Transverse colon (tissue), 4 donors: ENCODE measurements around the gene TRNT1. TPM values are rescaled to one million over a fixed set of nuclear protein-coding genes. Genes with fewer than 3 reads are reported as not detected.

Experiments
- DNase-seq: peaks from one replicate; pipeline ENCODE4 v3.0.0-alpha.2; 2019
- H3K27ac ChIP-seq, 4 donors: fragments of 200-600 bp; sonication (generic); 2 replicates each; pipeline ENCODE4 v1.5.1; 2016 to 2018; ENCODE audit warnings: inconsistent platforms in 4 of 4
- H3K27me3 ChIP-seq: fragments of 200-600 bp; sonication (generic); 2 replicates; pipeline ENCODE4 v1.5.1; 2017; ENCODE audit warnings: inconsistent platforms
- H3K36me3 ChIP-seq, 4 donors: fragments of 200-600 bp; sonication (generic); 2 replicates each; pipeline ENCODE4 v1.5.1; 2017 to 2019; ENCODE audit warnings: inconsistent platforms in 4 of 4
- H3K4me1 ChIP-seq, 4 donors: fragments of 200-600 bp; sonication (generic); 2 replicates each; pipeline ENCODE4 v1.5.1; 2017 to 2020; ENCODE audit warnings: inconsistent platforms in 4 of 4
- H3K4me3 ChIP-seq, 4 donors: fragments of 200-600 bp; sonication (generic); 1 replicate in 1 of 4; 2 replicates in 3 of 4; pipeline versions ENCODE4 v1.5.1 to v1.6.1; 2017 to 2019; ENCODE audit warnings: inconsistent platforms in 4 of 4
- H3K9me3 ChIP-seq, 2 donors: fragments of 200-600 bp; sonication (generic); 2 replicates each; pipeline ENCODE4 v1.5.1; 2017 to 2019; ENCODE audit warnings: inconsistent platforms in 2 of 2
- CTCF ChIP-seq, 5 experiments: fragments of 200-600 bp in 3 of 5; fragments of 450-650 bp in 2 of 5; sonication (generic) in 3 of 5; IDR thresholded peaks; 1 replicate in 2 of 5; 2 replicates in 3 of 5; pipeline ENCODE4 v1.5.1; 2016 to 2017; ENCODE audit warnings: antibody characterized with exemption in 5 of 5, inconsistent platforms in 3 of 5, mild to moderate bottlenecking in 2 of 5, moderate library complexity in 1 of 5
- EP300 ChIP-seq: sonication (generic); formaldehyde crosslinking; IDR thresholded peaks from one replicate; pipeline ENCODE4 v1.6.1; 2017; ENCODE audit warnings: antibody characterized with exemption, low read depth
- POLR2A ChIP-seq: fragments of 450-650 bp; IDR thresholded peaks from one replicate; pipeline ENCODE4 v1.6.1; 2016; ENCODE audit warnings: antibody characterized with exemption, mild to moderate bottlenecking, moderate library complexity
- POLR2AphosphoS5 ChIP-seq, 3 donors: sonication (generic); formaldehyde crosslinking; IDR thresholded peaks; one replicate each; pipeline ENCODE4 v1.6.1; 2016; ENCODE audit warnings: antibody characterized with exemption in 3 of 3
- WGBS, 2 donors: methylation state at CpG; one replicate each; pipeline ENCODE4 v1.1.5; 2018; ENCODE audit warnings: low coverage in 1 of 2; 5-methylcytosine and 5-hydroxymethylcytosine counted together
- in situ Hi-C, 4 donors: fragments of 200-750 bp; cut with MboI; loops; one replicate each; pipeline versions ENCODE4 v1.15.0 to v1.15.1; 2017; ENCODE audit warnings: low sequenced_read_pairs in 3 of 4, low pct_ligation_motif_present in 1 of 4, low pct_unique_long_range_greater_than_20kb in 1 of 4
- intact Hi-C: fragments of 100-400 bp; cut with DNase I; formaldehyde crosslinking; loops from one replicate; pipeline ENCODE4 v1.15.1; 2023; ENCODE audit warnings: low total_unique reads
- total RNA-seq, 4 donors: library from RNA; depleted of rRNA; stranded (reverse); fragments of >200 nt; gene quantifications; one replicate each; pipeline ENCODE4 v1.1.0, GENCODE V29; 2016

TRNT1 gene
- total RNA-seq, 4 donors from 2014 or later: 16.1 to 75.6 (median 23.9) TPM

DNA sequence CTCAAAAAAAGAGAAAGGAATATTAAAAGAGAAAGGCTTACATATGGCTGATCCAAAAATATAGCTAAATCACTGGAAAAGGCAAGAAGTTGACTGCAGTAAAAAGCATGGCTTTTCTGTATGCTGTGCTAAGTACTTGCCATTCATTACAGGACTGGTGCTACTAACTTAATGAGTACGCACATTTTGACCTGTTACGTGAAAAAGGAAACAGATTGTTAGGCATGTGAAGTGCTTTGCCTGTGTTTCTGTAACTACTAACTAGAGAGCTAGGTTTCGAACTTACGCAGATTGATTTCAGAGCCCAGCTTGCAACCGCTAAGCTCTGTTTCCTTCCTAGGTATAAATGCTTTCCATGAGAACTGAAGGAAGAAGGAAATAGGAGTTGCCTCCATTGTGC, 2.8 kb downstream of the TRNT1 start:
- H3K4me3 ChIP-seq: no peak overlapping the region
- in situ Hi-C loops: no loop called here
- no peak for DNase-seq
- no peaks in the 10 kb centered on the region for H3K27me3 ChIP-seq
- 64 to 67% methylated on average over 4 to 5 of the region's 5 CpGs for WGBS, 2 donors
- H3K9me3 ChIP-seq: no peaks in the 10 kb centered on the region
- no peak overlapping the region for H3K27ac ChIP-seq
- H3K4me1 ChIP-seq: peaks cover 6 to 29% (median 18%) of the 10 kb centered on the region in 4 donors
- intact Hi-C loops: no loop called here
- H3K36me3 ChIP-seq: peaks cover 0 to 20% (median 7%) of the 10 kb centered on the region in 4 donors
- TF ChIP-seq CTCF (IDR thresholded peaks at IDR 0.05): no peak
- TF ChIP-seq POLR2A: no peak
- TF ChIP-seq EP300: no peak
- TF ChIP-seq POLR2AphosphoS5 (IDR thresholded peaks at IDR 0.05): no peak

DNA sequence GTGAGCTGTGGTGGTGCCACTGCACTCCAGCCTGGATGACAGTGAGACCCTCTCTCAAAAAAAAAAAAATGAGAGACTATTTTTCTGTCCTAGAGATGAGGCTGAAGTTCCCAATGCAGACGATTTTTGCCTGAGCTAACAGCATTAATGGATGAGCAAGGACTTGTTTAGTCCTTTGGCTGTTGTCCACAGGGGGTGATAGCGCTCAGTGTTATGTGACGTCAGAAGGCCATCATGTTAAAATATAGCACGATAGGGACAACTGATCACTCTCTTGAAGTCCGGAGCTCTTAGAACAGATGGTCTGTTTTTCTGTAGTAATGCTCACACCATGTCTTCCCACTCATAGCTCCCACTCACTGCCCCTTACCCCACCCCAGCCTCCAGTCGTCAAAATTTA, 6.8 kb downstream of the TRNT1 start:
- intact Hi-C loops: no loop called here
- WGBS, 2 donors: 73 to 79% methylated on average over 4 to 6 of the region's 6 CpGs
- no peak overlapping the region for H3K27ac ChIP-seq
- DNase-seq: no peak
- H3K4me3 ChIP-seq: no peak overlapping the region
- H3K27me3 ChIP-seq: no peaks in the 10 kb centered on the region
- H3K9me3 ChIP-seq: no peaks in the 10 kb centered on the region
- H3K36me3 ChIP-seq: peaks cover 0 to 25% (median 7%) of the 10 kb centered on the region in 4 donors
- in situ Hi-C loops: no loop called here
- no peak for TF ChIP-seq CTCF (IDR thresholded peaks at IDR 0.05)
- TF ChIP-seq EP300: no peak
- TF ChIP-seq POLR2A: no peak
- no peak for TF ChIP-seq POLR2AphosphoS5 (IDR thresholded peaks at IDR 0.05)
- peaks cover 0 to 31% (median 12%) of the 10 kb centered on the region in 4 donors for H3K4me1 ChIP-seq

DNA sequence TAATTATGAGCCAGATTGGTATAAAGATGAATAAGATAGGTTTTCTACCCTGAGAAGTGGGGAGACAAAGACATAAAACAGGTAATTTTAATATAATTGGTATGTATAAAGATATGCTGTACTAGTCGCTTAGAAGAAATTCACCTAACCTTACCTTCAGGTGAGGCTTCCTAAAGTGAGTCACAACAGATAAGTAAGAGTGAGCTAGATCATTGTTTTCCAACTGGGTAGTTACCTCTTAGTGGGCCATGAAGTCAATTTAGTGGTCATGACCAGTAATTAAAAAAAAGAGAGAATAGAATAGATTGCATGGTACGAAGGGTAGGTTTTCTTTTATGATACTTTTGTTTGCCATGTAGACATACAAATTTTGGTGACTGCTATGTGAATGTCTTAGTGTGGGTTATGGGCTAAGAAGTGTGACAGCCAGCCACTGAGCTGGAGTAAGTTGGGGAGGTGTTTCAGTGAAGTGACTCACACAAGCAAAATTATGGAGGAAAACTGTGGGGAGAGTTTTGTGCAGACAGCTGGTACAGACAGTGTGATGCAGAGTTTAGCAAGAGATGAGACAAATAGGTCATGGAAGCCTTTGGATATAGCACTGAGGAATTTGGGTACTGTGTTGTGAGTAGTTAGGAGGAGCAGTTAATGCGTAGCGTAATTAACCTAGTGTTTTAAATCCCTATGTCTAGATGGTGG, 8.2 kb downstream of the TRNT1 start:
- DNase-seq: no peak
- intact Hi-C loops (no loop called here), in situ Hi-C loops (no loop called here)
- no peaks in the 10 kb centered on the region for H3K27me3 ChIP-seq
- no peaks in the 10 kb centered on the region for H3K9me3 ChIP-seq
- no peak overlapping the region for H3K4me3 ChIP-seq
- H3K4me1 ChIP-seq: peaks cover 0 to 31% (median 10%) of the 10 kb centered on the region in 4 donors
- peaks cover 0 to 28% (median 5%) of the 10 kb centered on the region in 4 donors for H3K36me3 ChIP-seq
- TF ChIP-seq EP300 (no peak), CTCF (IDR thresholded peaks at IDR 0.05) (no peak), POLR2A (no peak), POLR2AphosphoS5 (IDR thresholded peaks at IDR 0.05) (no peak)
- 81 to 87% methylated on average over 4 of the region's 4 CpGs for WGBS, 2 donors
- H3K27ac ChIP-seq: no peak overlapping the region

DNA sequence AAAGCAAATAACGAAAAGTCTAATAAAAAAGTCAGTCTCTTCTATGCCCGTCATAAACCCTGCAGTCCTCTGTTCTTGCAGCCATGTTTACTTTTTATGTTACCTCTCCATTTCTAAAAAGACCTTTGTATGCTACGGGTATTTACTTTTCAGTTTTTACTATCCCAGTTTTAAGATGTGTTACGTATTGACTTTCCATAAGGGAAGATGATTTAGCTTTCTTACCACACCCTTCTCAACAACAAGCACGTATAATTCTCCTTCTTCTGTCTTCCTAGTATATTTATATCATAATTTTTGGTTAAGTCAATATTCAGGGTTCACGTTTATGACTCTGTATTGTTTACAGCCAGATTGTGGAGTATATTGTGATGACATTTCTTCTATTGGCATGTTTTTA, 10.8 kb downstream of the TRNT1 start:
- Histone ChIP-seq H3K27ac (peak overlapping the region in 3 of 4 donors; percentile 23 to 57 (median 50)), H3K9me3 (no peaks in the 10 kb centered on the region), H3K4me3 (no peak overlapping the region), H3K36me3 (peaks cover 0 to 35% (median 8%) of the 10 kb centered on the region in 4 donors), H3K4me1 (peaks cover 0 to 31% (median 10%) of the 10 kb centered on the region in 4 donors), H3K27me3 (no peaks in the 10 kb centered on the region)
- WGBS, 2 donors: 48 to 50% methylated on average over 6 of the region's 6 CpGs
- in situ Hi-C loops (no loop called here), intact Hi-C loops (no loop called here)
- no peak for DNase-seq
- TF ChIP-seq POLR2AphosphoS5 (IDR thresholded peaks at IDR 0.05) (no peak), EP300 (no peak), CTCF (IDR thresholded peaks at IDR 0.05) (no peak), POLR2A (no peak)
